ENCODE measurements around the gene FCRLA. TPM values are rescaled to one million over a fixed set of nuclear protein-coding genes. Genes with fewer than 3 reads are reported as not detected.

Gene FCRLA
- total and polyA plus RNA-seq, 2 donors (not counting 3 experiments of a cell fraction or from before 2014, with no cell fraction given), result not detected

DNA sequence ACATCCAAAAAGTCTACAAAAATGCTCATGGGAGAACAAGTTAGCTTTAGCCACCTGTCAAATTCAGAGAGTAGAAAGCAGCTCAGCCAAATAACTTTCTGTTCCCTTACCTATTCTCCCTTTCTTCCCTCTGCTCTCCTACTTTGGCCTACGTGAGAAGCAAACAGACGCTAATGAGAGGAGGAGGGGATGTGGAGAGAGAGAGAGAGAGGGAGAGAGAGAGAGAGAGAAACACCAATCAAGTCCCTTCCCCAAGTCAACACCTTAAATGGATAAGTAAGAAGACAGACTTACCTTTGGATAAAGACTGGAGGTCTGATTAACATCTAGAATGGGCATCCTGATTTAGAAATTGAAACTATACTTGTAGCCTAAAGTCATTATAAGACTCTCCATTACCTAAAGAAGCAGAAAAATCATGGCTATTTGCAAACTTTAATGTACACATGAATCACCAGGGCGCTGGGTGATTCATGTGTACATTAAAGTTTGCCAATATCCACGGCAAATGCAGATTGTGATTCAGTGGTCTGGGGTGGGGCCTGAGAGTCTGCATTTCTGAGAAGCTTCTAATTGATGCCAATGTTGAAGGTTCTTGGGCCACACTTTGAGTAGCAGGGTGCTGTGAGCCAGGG, 29.4 kb downstream of the FCRLA start:
- ChIA-PET CTCF (interaction anchor here (0.9 to 7.5 kb wide), 5 partner anchors 10 to 252 kb away, joined by 3 to 102 read pairs (median 32); no protein-coding TSS in a partner anchor), POLR2A (no interaction called here)
- no TSS peak for BruUV-seq (replicated peaks)
- H3K4me3 ChIP-seq (replicated peaks in 1 of 3; ENCODE audit: insufficient read depth in 1 of 3, low read depth in 1 of 3, low read length in 3 of 3), result no peak overlapping the region
- DNase-seq (ENCODE audit: low read depth, low spot score), result no peak
- H3K4me1 ChIP-seq (ENCODE audit: control insufficient read depth, extremely low read depth, insufficient read depth, low read length), result peaks cover 14% of the 10 kb centered on the region
- H3K4me2 ChIP-seq (ENCODE audit: insufficient read depth, low read length), result no peak overlapping the region
- H3K9me1 ChIP-seq (replicated peaks; ENCODE audit: control insufficient read depth, extremely low read depth, insufficient read depth, low read length), result no peaks in the 10 kb centered on the region
- no peak overlapping the region for H3K27ac ChIP-seq (ENCODE audit: insufficient read depth, low read depth, low read length)
- H2AFZ ChIP-seq (ENCODE audit: low read depth, low read length), result peak overlapping the region; percentile 12
- H3K27me3 ChIP-seq (ENCODE audit: control insufficient read depth in 2 of 2, insufficient read depth in 2 of 2, low read length in 2 of 2), result no peaks in the 10 kb centered on the region
- dilution Hi-C loops (cut with MboI; ENCODE audit: extremely low pct_ligation_motif_present, low sequenced_read_pairs), result no loop called here
- no peaks in the 10 kb centered on the region for H3K9me3 ChIP-seq (replicated peaks; ENCODE audit: control insufficient read depth, insufficient read depth, low read length)
- no peaks in the 10 kb centered on the region for H4K20me1 ChIP-seq (replicated peaks; ENCODE audit: control insufficient read depth, extremely low read depth, insufficient read depth, low read length)
- H3K79me2 ChIP-seq (ENCODE audit: control insufficient read depth, insufficient read depth, low read length), result no peaks in the 10 kb centered on the region
- intact Hi-C loops (cut with micrococcal nuclease), result no loop called here
- no peaks in the 10 kb centered on the region for H3K36me3 ChIP-seq (ENCODE audit: control insufficient read depth in 2 of 2, extremely low read depth in 1 of 2, insufficient read depth in 2 of 2, low read length in 2 of 2)
- no peak overlapping the region for H3K9ac ChIP-seq (replicated peaks; ENCODE audit: extremely low read depth, insufficient read depth, low read length)
- FAIRE-seq, result no peak
- TF ChIP-seq GATA2 (IDR thresholded peaks at IDR 0.05; ENCODE audit: insufficient read depth, insufficient read length, low read depth, low read length) (no peak), POLR2AphosphoS5 (IDR thresholded peaks at IDR 0.05; ENCODE audit: insufficient read depth, low read depth, low read length) (no peak), FOS (IDR thresholded peaks at IDR 0.05; ENCODE audit: borderline replicate concordance, insufficient read depth, low read length) (no peak), MYC (IDR thresholded peaks at IDR 0.05; ENCODE audit: low read depth, low read length) (no peak), EZH2 (IDR thresholded peaks at IDR 0.05; ENCODE audit: borderline replicate concordance, low read depth, low read length, severe bottlenecking) (no peak), JUN (IDR thresholded peaks at IDR 0.05; ENCODE audit: borderline replicate concordance, insufficient read depth, insufficient read length, low read depth) (no peak), POLR2A (IDR thresholded peaks at IDR 0.05; ENCODE audit: low read depth, low read length) (no peak)
- TF ChIP-seq, protein P1, sequence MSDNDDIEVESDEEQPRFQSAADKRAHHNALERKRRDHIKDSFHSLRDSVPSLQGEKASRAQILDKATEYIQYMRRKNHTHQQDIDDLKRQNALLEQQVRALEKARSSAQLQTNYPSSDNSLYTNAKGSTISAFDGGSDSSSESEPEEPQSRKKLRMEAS (IDR thresholded peaks at IDR 0.05; ENCODE audit: insufficient read depth, insufficient read length), result no peak
- TF ChIP-seq, protein P2, sequence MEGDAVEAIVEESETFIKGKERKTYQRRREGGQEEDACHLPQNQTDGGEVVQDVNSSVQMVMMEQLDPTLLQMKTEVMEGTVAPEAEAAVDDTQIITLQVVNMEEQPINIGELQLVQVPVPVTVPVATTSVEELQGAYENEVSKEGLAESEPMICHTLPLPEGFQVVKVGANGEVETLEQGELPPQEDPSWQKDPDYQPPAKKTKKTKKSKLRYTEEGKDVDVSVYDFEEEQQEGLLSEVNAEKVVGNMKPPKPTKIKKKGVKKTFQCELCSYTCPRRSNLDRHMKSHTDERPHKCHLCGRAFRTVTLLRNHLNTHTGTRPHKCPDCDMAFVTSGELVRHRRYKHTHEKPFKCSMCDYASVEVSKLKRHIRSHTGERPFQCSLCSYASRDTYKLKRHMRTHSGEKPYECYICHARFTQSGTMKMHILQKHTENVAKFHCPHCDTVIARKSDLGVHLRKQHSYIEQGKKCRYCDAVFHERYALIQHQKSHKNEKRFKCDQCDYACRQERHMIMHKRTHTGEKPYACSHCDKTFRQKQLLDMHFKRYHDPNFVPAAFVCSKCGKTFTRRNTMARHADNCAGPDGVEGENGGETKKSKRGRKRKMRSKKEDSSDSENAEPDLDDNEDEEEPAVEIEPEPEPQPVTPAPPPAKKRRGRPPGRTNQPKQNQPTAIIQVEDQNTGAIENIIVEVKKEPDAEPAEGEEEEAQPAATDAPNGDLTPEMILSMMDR (IDR thresholded peaks at IDR 0.05; ENCODE audit: extremely low read depth in 1 of 2, insufficient read depth in 1 of 2, low read depth in 1 of 2, low read length in 2 of 2), result no peak

All from endothelial cell of umbilical vein (primary cell).